Ovary (tissue), 9 donors: ENCODE results near the gene TMEM131. TPM values are rescaled to one million over a fixed set of nuclear protein-coding genes. Genes with fewer than 3 reads are reported as not detected.

Experiments
- DNase-seq, 5 donors: peaks; one replicate each; pipeline ENCODE4 v3.0.0-alpha.2; 2019 to 2020
- H3K27ac ChIP-seq, 2 donors: fragments of 200-600 bp; one replicate each; pipeline versions ENCODE4 v1.5.1 to v1.8.0; 2019 to 2022
- H3K27me3 ChIP-seq: fragments of 200-600 bp; one replicate; pipeline ENCODE4 v1.8.0; 2022
- H3K36me3 ChIP-seq: fragments of 200-600 bp; sonication (generic); one replicate; pipeline ENCODE4 v1.5.1; 2019
- H3K4me1 ChIP-seq: one replicate; pipeline ENCODE4 v1.8.1; 2013; ENCODE audit warnings: mild to moderate bottlenecking, moderate library complexity; ENCODE audit not compliant: insufficient read depth
- H3K4me3 ChIP-seq: fragments of 200-600 bp; sonication (generic); one replicate; pipeline ENCODE4 v1.5.1; 2017
- H3K9me3 ChIP-seq, 2 donors: fragments of 200-600 bp in 1 of 2; sonication (generic) in 1 of 2; one replicate each; pipeline versions ENCODE4 v1.5.1 to v1.8.1; 2013 to 2019; ENCODE audit warnings: mild to moderate bottlenecking in 1 of 2, moderate library complexity in 1 of 2
- CTCF ChIP-seq, 3 donors: fragments of 450-650 bp in 2 of 3; fragments of 200-600 bp in 1 of 3; IDR thresholded peaks; one replicate each; pipeline versions ENCODE4 v1.5.1 to v1.8.0; 2016 to 2022; ENCODE audit warnings: antibody characterized with exemption in 3 of 3, mild to moderate bottlenecking in 1 of 3
- EP300 ChIP-seq: sonication (generic); formaldehyde crosslinking; IDR thresholded peaks from one replicate; pipeline ENCODE4 v1.6.1; 2017; ENCODE audit warnings: antibody characterized with exemption
- POLR2A ChIP-seq: fragments of 450-650 bp; IDR thresholded peaks from one replicate; pipeline ENCODE4 v1.6.1; 2017; ENCODE audit warnings: antibody characterized with exemption, mild to moderate bottlenecking, moderate library complexity
- WGBS, 3 donors: extraction: QIAGEN DNeasy Blood & Tissue Kit in 1 of 3; methylation state at CpG; one replicate each; pipeline versions ENCODE4 v1.1.5 to v1.1.7; 2013 to 2017; 5-methylcytosine and 5-hydroxymethylcytosine counted together
- intact Hi-C, 4 donors: fragments of 100-400 bp; cut with DNase I; formaldehyde crosslinking; loops; one replicate each; pipeline versions ENCODE4 v1.11.0 to v1.15.1; 2022 to 2023
- polyA plus RNA-seq, 2 donors: library from polyadenylated mRNA; stranded (reverse); fragments of 200-250 nt in 1 of 2; fragments of 350-450 nt in 1 of 2; fragmentation: Illumina TruSeq in 1 of 2; extraction: RNeasy Lipid Tissue Mini Kit (QIAGEN cat#74804) in 1 of 2; gene quantifications; one replicate each; pipeline ENCODE4 v1.2.3, GENCODE V29; 2013 to 2014
- total RNA-seq, 7 donors: library from RNA; depleted of rRNA in 2 of 7; stranded (reverse); fragments of >200 nt in 2 of 7; fragmentation: NEBNext Ultra II Directional in 3 of 7; extraction: Animal tissue kit (Norgen Biotek cat#: 25700) in 3 of 7; gene quantifications; one replicate each; pipeline versions ENCODE4 v1.1.0 to v1.2.4, GENCODE V29; 2016 to 2023
- donor health status: DM: no; HTN: no; CAD: no; lungs with moderate emphysema.
- donor health status: DM: no; HTN: no; CAD: no.
- donor health status: Bipolar disorder and iron deficiency.
- donor health status: DM: yes; HTN: yes; CAD: no.
- donor health status: DM: no; HTN: no; CAD: no.
- donor health status: DM: yes; HTN: yes; CAD: no.

Gene TMEM131
- total and polyA plus RNA-seq, 9 donors, result 16.1 to 44.0 (median 38.4) TPM

GRCh38 chr2:97994476-97994875 lies 1.3 kb downstream of the TMEM131 start:
- no peaks in the 10 kb centered on the region for H3K27me3 ChIP-seq
- H3K27ac ChIP-seq, result no peak overlapping the region
- 1 to 4% (median 2%) methylated on average over 4 of the region's 4 CpGs for WGBS, 3 donors
- H3K9me3 ChIP-seq, result no peaks in the 10 kb centered on the region
- intact Hi-C loops, result loop anchor here in 1 of 4 donors (10.0 kb wide), 1 partner anchor 160 kb away; no protein-coding TSS in a partner anchor
- TF ChIP-seq EP300 (no peak), CTCF (IDR thresholded peaks at IDR 0.05) (no peak), POLR2A (no peak)
- peaks cover 6% of the 10 kb centered on the region for H3K4me1 ChIP-seq
- H3K36me3 ChIP-seq, result no peaks in the 10 kb centered on the region
- no peak for DNase-seq
- H3K4me3 ChIP-seq, result peak overlapping the region; percentile 75

DNA sequence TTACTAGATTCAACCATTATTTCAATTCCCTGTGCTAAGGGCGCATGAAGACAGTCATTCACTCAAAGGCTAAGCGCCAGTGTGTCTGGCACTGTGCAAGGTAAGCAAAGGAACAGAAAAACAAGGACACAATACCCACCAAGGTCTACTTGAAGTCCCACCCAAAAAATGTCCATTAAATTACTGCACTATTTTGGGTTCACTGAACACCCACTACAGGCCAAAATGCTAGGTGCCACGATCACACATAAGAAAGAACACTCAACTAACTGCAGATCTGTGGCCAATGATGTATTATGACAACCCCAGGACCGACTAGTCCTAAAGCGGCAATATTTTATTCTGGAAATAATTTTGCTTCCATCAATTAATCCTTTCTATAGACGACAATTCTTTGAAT lies 1.8 kb downstream of the TMEM131 start:
- no peaks in the 10 kb centered on the region for H3K36me3 ChIP-seq
- intact Hi-C loops, result loop anchor here in 1 of 4 donors (10.0 kb wide), 1 partner anchor 161 kb away; no protein-coding TSS in a partner anchor
- no peaks in the 10 kb centered on the region for H3K27me3 ChIP-seq
- peak overlapping the region; percentile 75 for H3K4me3 ChIP-seq
- H3K4me1 ChIP-seq, result peaks cover 6% of the 10 kb centered on the region
- WGBS, 3 donors, result 37 to 49% (median 42%) methylated on average over 6 of the region's 6 CpGs
- TF ChIP-seq CTCF (IDR thresholded peaks at IDR 0.05) (no peak), POLR2A (no peak), EP300 (no peak)
- no peak for DNase-seq
- no peak overlapping the region for H3K27ac ChIP-seq
- no peaks in the 10 kb centered on the region for H3K9me3 ChIP-seq

DNA sequence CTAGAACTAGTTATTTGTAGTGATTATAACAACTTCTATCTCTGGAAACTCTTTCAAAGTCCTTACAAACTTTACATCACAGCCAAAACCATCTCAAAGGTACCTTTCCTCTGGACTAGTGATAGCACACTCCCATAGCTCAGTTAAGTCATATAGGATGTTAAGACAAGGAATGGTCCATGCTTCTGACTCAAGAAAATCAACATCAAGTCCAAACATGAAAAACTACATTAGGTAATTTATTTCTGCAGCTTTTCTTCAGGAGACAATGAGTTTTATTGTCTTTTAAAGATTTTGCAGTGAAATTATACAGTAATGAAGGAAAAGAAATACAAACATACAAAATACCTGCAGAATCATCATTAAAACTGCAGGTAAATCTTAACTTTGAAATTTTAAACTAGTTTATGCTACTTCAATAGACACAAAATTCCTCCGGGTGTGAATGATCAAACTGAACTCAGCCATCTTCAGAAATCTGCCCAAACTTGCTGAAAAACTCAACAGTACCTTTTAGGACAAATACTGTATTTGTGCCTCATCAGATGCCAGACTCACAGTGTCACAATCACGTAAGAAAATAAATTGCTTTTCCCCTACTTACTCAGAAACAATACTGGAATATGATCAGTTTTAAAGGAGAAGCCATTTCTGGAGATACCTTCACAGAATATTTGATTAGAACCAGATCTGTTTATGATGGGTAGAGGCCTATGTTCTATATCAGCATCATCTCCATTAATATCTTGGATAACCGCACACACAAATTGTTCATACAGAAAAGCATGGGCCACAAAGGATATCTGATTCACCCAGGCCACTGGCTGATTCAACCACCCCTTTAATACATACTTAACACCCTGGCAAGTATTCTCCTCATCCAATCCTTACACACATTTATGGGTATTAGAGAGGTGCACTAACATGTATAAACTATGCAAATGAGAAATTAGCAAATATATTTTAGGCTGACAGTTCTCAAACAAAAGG lies 2.6 kb downstream of the TMEM131 start:
- peaks cover 6% of the 10 kb centered on the region for H3K4me1 ChIP-seq
- DNase-seq, result no peak
- H3K9me3 ChIP-seq, result no peaks in the 10 kb centered on the region
- H3K27ac ChIP-seq, result no peak overlapping the region
- 55 to 70% (median 66%) methylated on average over 3 of the region's 3 CpGs for WGBS, 3 donors
- H3K27me3 ChIP-seq, result no peaks in the 10 kb centered on the region
- no peak for TF ChIP-seq POLR2A
- no peak for TF ChIP-seq EP300
- no peak for TF ChIP-seq CTCF (IDR thresholded peaks at IDR 0.05)
- H3K4me3 ChIP-seq, result no peak overlapping the region
- intact Hi-C loops, result loop anchor here in 1 of 4 donors (10.0 kb wide), 1 partner anchor 162 kb away; no protein-coding TSS in a partner anchor
- H3K36me3 ChIP-seq, result no peaks in the 10 kb centered on the region

- 93 to 96% (median 96%) methylated on average over 7 of the region's 7 CpGs for WGBS, 3 donors
- H3K36me3 ChIP-seq, result no peaks in the 10 kb centered on the region
- no peaks in the 10 kb centered on the region for H3K9me3 ChIP-seq
- H3K4me3 ChIP-seq, result no peak overlapping the region
- H3K4me1 ChIP-seq, result peaks cover 6% of the 10 kb centered on the region
- TF ChIP-seq POLR2A (no peak), CTCF (IDR thresholded peaks at IDR 0.05) (no peak), EP300 (no peak)
- intact Hi-C loops, result loop anchor here in 1 of 4 donors (10.0 kb wide), 1 partner anchor 164 kb away; no protein-coding TSS in a partner anchor
- DNase-seq, result no peak
- H3K27ac ChIP-seq, result no peak overlapping the region
- H3K27me3 ChIP-seq, result no peaks in the 10 kb centered on the region
These were observed 4.5 kb downstream of the TMEM131 start for GRCh38 chr2:97991081-97991856.
